ENCODE results near the gene GARNL3. TPM values are rescaled to one million over a fixed set of nuclear protein-coding genes. Genes with fewer than 3 reads are reported as not detected.

The GARNL3 gene
- total RNA-seq, 1 donor from 2014 or later = 5.4 TPM

- H3K27ac ChIP-seq (ENCODE audit: low read depth, low read length) = no peak overlapping the region
- no peaks in the 10 kb centered on the region for H3K9me3 ChIP-seq (ENCODE audit: insufficient read depth, low read depth, low read length)
- no peaks in the 10 kb centered on the region for H3K36me3 ChIP-seq (ENCODE audit: insufficient read depth, low read length)
- H3K4me1 ChIP-seq (ENCODE audit: insufficient read depth, low read length) = no peaks in the 10 kb centered on the region
- peaks cover 10% of the 10 kb centered on the region for H3K4me1 Mint-ChIP-seq (ENCODE audit: low read depth, unreplicated experiment)
- no peak overlapping the region for H3K4me2 ChIP-seq (ENCODE audit: low read length)
- no peaks in the 10 kb centered on the region for H3K79me2 ChIP-seq (ENCODE audit: insufficient read depth, low read length)
- H3K27me3 ChIP-seq (ENCODE audit: insufficient read depth, low read length) = peaks cover 3% of the 10 kb centered on the region
- no peaks in the 10 kb centered on the region for H3K27me3 Mint-ChIP-seq (ENCODE audit: low read depth, unreplicated experiment)
- no peak overlapping the region for H3K27ac Mint-ChIP-seq (ENCODE audit: unreplicated experiment)
- H3K9ac ChIP-seq (ENCODE audit: low read length) = no peak overlapping the region
- H3K36me3 Mint-ChIP-seq (ENCODE audit: low read depth, unreplicated experiment) = peaks cover 7% of the 10 kb centered on the region
- H3K4me3 ChIP-seq (ENCODE audit: insufficient read depth, low read depth, low read length) = no peak overlapping the region
- no peaks in the 10 kb centered on the region for H3K9me3 Mint-ChIP-seq (ENCODE audit: unreplicated experiment)
- FAIRE-seq (no peak), DNase-seq (ENCODE audit: low read depth) (no peak)
- H4K20me1 ChIP-seq (ENCODE audit: insufficient read depth, low read length) = no peaks in the 10 kb centered on the region
- H2AFZ ChIP-seq (ENCODE audit: low read depth, low read length) = no peak overlapping the region
- no peak overlapping the region for H3K4me3 Mint-ChIP-seq (ENCODE audit: unreplicated experiment)
- TF ChIP-seq EZH2 (IDR thresholded peaks at IDR 0.05; ENCODE audit: insufficient read depth, low read length) = no peak
- no peak for TF ChIP-seq CTCF (IDR thresholded peaks at IDR 0.05; ENCODE audit: insufficient read depth, low read depth, low read length)
Measured at GRCh38 chr9:127346584-127346983, 82.0 kb downstream of the GARNL3 start.

GRCh38 chr9:127347831-127348776 is 83.5 kb downstream of the GARNL3 start:
- H3K36me3 ChIP-seq (ENCODE audit: insufficient read depth, low read length) = no peaks in the 10 kb centered on the region
- H3K27ac ChIP-seq (ENCODE audit: low read depth, low read length) = no peak overlapping the region
- H3K27ac Mint-ChIP-seq (ENCODE audit: unreplicated experiment) = no peak overlapping the region
- no peaks in the 10 kb centered on the region for H3K27me3 Mint-ChIP-seq (ENCODE audit: low read depth, unreplicated experiment)
- H3K27me3 ChIP-seq (ENCODE audit: insufficient read depth, low read length) = peaks cover 3% of the 10 kb centered on the region
- no peaks in the 10 kb centered on the region for H3K9me3 ChIP-seq (ENCODE audit: insufficient read depth, low read depth, low read length)
- TF ChIP-seq EZH2 (IDR thresholded peaks at IDR 0.05; ENCODE audit: insufficient read depth, low read length) = no peak
- TF ChIP-seq CTCF (IDR thresholded peaks at IDR 0.05; ENCODE audit: insufficient read depth, low read depth, low read length) = peak; percentile 22
- DNase-seq (ENCODE audit: low read depth) = peak; percentile 17
- no peak overlapping the region for H3K4me3 ChIP-seq (ENCODE audit: insufficient read depth, low read depth, low read length)
- peaks cover 4% of the 10 kb centered on the region for H3K36me3 Mint-ChIP-seq (ENCODE audit: low read depth, unreplicated experiment)
- H3K9me3 Mint-ChIP-seq (ENCODE audit: unreplicated experiment) = no peaks in the 10 kb centered on the region
- H3K9ac ChIP-seq (ENCODE audit: low read length) = no peak overlapping the region
- H3K4me3 Mint-ChIP-seq (ENCODE audit: unreplicated experiment) = no peak overlapping the region
- H2AFZ ChIP-seq (ENCODE audit: low read depth, low read length) = no peak overlapping the region
- no peak overlapping the region for H3K4me2 ChIP-seq (ENCODE audit: low read length)
- H3K79me2 ChIP-seq (ENCODE audit: insufficient read depth, low read length) = no peaks in the 10 kb centered on the region
- no peaks in the 10 kb centered on the region for H3K4me1 ChIP-seq (ENCODE audit: insufficient read depth, low read length)
- no peaks in the 10 kb centered on the region for H4K20me1 ChIP-seq (ENCODE audit: insufficient read depth, low read length)
- peaks cover 10% of the 10 kb centered on the region for H3K4me1 Mint-ChIP-seq (ENCODE audit: low read depth, unreplicated experiment)
- FAIRE-seq = no peak

Measured in astrocyte (in vitro differentiated cells and primary cell).